Fibroblast of lung (primary cell): Measurements from ENCODE around the gene SETDB2. TPM values are rescaled to one million over a fixed set of nuclear protein-coding genes. Genes with fewer than 3 reads are reported as not detected.

Experiments
- DNase-seq, 2 donors: peaks; one replicate each; pipeline versions ENCODE4 v3.0.0 to v3.0.0-alpha.2; 2010; ENCODE audit warnings: low read depth in 2 of 2
- H2AFZ ChIP-seq: 2 replicates; pipeline ENCODE4 v1.5.1; 2012; ENCODE audit warnings: low read length, control low read depth, inconsistent platforms
- H3K27ac ChIP-seq: 2 replicates; pipeline ENCODE4 v1.5.1; 2011; ENCODE audit warnings: low read length, control low read depth; ENCODE audit not compliant: insufficient read depth
- H3K27me3 ChIP-seq: 2 replicates; pipeline ENCODE4 v1.5.1; 2011; ENCODE audit warnings: mild to moderate bottlenecking, low read length; ENCODE audit not compliant: control insufficient read depth, insufficient read depth
- H3K36me3 ChIP-seq: 2 replicates; pipeline ENCODE4 v1.5.1; 2011; ENCODE audit warnings: low read length; ENCODE audit not compliant: control insufficient read depth, insufficient read depth
- H3K4me1 ChIP-seq: 2 replicates; pipeline ENCODE4 v1.5.1; 2011; ENCODE audit warnings: low read length; ENCODE audit not compliant: control insufficient read depth, insufficient read depth; ENCODE audit errors: extremely low read depth
- H3K4me2 ChIP-seq: 2 replicates; pipeline ENCODE4 v1.5.1; 2011; ENCODE audit warnings: low read length, control low read depth; ENCODE audit not compliant: insufficient read depth; ENCODE audit errors: extremely low read depth
- H3K4me3 ChIP-seq, 4 experiments: fragments of 200-600 bp in 1 of 4; sonication (generic) in 1 of 4; replicated peaks in 1 of 4; 2 replicates each; pipeline ENCODE4 v1.5.1; 2011 to 2016; ENCODE audit warnings: low read length in 4 of 4, low read depth in 3 of 4, mild to moderate bottlenecking in 3 of 4, control low read depth in 2 of 4, inconsistent platforms in 1 of 4, mixed read lengths in 1 of 4; ENCODE audit not compliant: insufficient read depth in 1 of 4; ENCODE audit errors: control extremely low read depth in 1 of 4
- H3K79me2 ChIP-seq: 2 replicates; pipeline ENCODE4 v1.5.1; 2012; ENCODE audit warnings: mild to moderate bottlenecking, low read length, inconsistent platforms; ENCODE audit not compliant: control insufficient read depth, insufficient read depth
- H3K9ac ChIP-seq: 2 replicates; pipeline ENCODE4 v1.5.1; 2011; ENCODE audit warnings: mild to moderate bottlenecking, low read length, control low read depth; ENCODE audit not compliant: insufficient read depth
- H3K9me3 ChIP-seq: 2 replicates; pipeline ENCODE4 v1.5.1; 2012; ENCODE audit warnings: low read depth, low read length; ENCODE audit not compliant: control insufficient read depth, insufficient read depth
- H4K20me1 ChIP-seq: 2 replicates; pipeline ENCODE4 v1.5.1; 2011; ENCODE audit warnings: low read length; ENCODE audit not compliant: control insufficient read depth, insufficient read depth; ENCODE audit errors: extremely low read depth
- CTCF ChIP-seq, 2 donors: IDR thresholded peaks in 1 of 2; conservative IDR thresholded peaks in 1 of 2; 1 replicate in 1 of 2; 2 replicates in 1 of 2; pipeline ENCODE4 v1.5.1; 2011 to 2012; ENCODE audit warnings: low read length in 2 of 2, control low read depth in 1 of 2, inconsistent platforms in 1 of 2, low read depth in 1 of 2, mild to moderate bottlenecking in 1 of 2
- EZH2 ChIP-seq: IDR thresholded peaks from 2 replicates; pipeline ENCODE4 v1.5.1; 2012; ENCODE audit warnings: low read length, control low read depth, mild to moderate bottlenecking; ENCODE audit errors: missing control alignments
- polyA plus RNA-seq, 2 donors: library from polyadenylated mRNA; depleted of rRNA in 1 of 2; stranded (reverse) in 1 of 2; unstranded in 1 of 2; fragments of >200 nt; gene quantifications; 2 replicates each; pipeline ENCODE4 v1.2.1, GENCODE V29; 2011 to 2012; ENCODE audit warnings: missing spikeins in 1 of 2
- total RNA-seq: library from RNA; depleted of rRNA; stranded (reverse); fragments of >200 nt; gene quantifications from 2 replicates; pipeline ENCODE4 v1.2.1, GENCODE V29; 2014

The SETDB2 gene
- total and polyA plus RNA-seq, 2 donors (not counting 1 experiment from before 2014, with no cell fraction given), result 10.4 to 13.7 TPM

- H3K36me3 ChIP-seq, result no peaks in the 10 kb centered on the region
- TF ChIP-seq CTCF (conservative IDR thresholded peaks at IDR 0.05 in 1 of 2, IDR thresholded peaks at IDR 0.05 in 1 of 2; ENCODE audit: low read depth in 1 of 2, low read length in 2 of 2) (no peak), EZH2 (no peak)
- DNase-seq, result no peak
- no peak overlapping the region for H3K9ac ChIP-seq
- H3K9me3 ChIP-seq, result no peaks in the 10 kb centered on the region
- no peaks in the 10 kb centered on the region for H3K27me3 ChIP-seq
- H3K4me3 ChIP-seq, result no peak overlapping the region
- H3K27ac ChIP-seq, result no peak overlapping the region
- no peak overlapping the region for H2AFZ ChIP-seq
- H3K79me2 ChIP-seq, result no peaks in the 10 kb centered on the region
- no peak overlapping the region for H3K4me2 ChIP-seq
- no peaks in the 10 kb centered on the region for H4K20me1 ChIP-seq
- H3K4me1 ChIP-seq, result no peaks in the 10 kb centered on the region
These were observed 20.0 kb upstream of the SETDB2 start for GRCh38 chr13:49424011-49424560.

- no peak overlapping the region for H3K4me2 ChIP-seq
- no peaks in the 10 kb centered on the region for H3K27me3 ChIP-seq
- no peak for TF ChIP-seq CTCF (conservative IDR thresholded peaks at IDR 0.05 in 1 of 2, IDR thresholded peaks at IDR 0.05 in 1 of 2; ENCODE audit: low read depth in 1 of 2, low read length in 2 of 2)
- no peak for TF ChIP-seq EZH2
These were observed 15.9 kb upstream of the SETDB2 start for GRCh38 chr13:49428041-49428763.

GRCh38 chr13:49429121-49429520, 15.0 kb upstream of the SETDB2 start:
- no peaks in the 10 kb centered on the region for H4K20me1 ChIP-seq
- no peaks in the 10 kb centered on the region for H3K79me2 ChIP-seq
- no peaks in the 10 kb centered on the region for H3K36me3 ChIP-seq
- H3K9ac ChIP-seq, result no peak overlapping the region
- no peak for DNase-seq
- H3K4me2 ChIP-seq, result no peak overlapping the region
- no peaks in the 10 kb centered on the region for H3K4me1 ChIP-seq
- H3K9me3 ChIP-seq, result no peaks in the 10 kb centered on the region
- H2AFZ ChIP-seq, result no peak overlapping the region
- H3K27ac ChIP-seq, result no peak overlapping the region
- no peak for TF ChIP-seq CTCF (conservative IDR thresholded peaks at IDR 0.05 in 1 of 2, IDR thresholded peaks at IDR 0.05 in 1 of 2; ENCODE audit: low read depth in 1 of 2, low read length in 2 of 2)
- no peak for TF ChIP-seq EZH2
- H3K4me3 ChIP-seq, result no peak overlapping the region
- H3K27me3 ChIP-seq, result no peaks in the 10 kb centered on the region

More at GRCh38 chr13:49428041-49428763, 15.9 kb upstream of the SETDB2 start:
- Histone ChIP-seq H3K9ac (no peak overlapping the region), H3K4me3 (no peak overlapping the region), H3K9me3 (no peaks in the 10 kb centered on the region), H3K4me1 (no peaks in the 10 kb centered on the region), H4K20me1 (no peaks in the 10 kb centered on the region), H3K27ac (no peak overlapping the region), H3K79me2 (no peaks in the 10 kb centered on the region), H2AFZ (no peak overlapping the region), H3K36me3 (no peaks in the 10 kb centered on the region)
- DNase-seq, result no peak
